Uterus (tissue), 2 donors: ENCODE results near the gene BIRC5.

Experiments used
- CTCF ChIP-seq, 4 experiments: fragments of 200-600 bp in 2 of 4; fragments of 450-650 bp in 2 of 4; sonication (generic) in 2 of 4; IDR thresholded peaks; one replicate each; pipeline ENCODE4 v1.5.1; 2016 to 2019; ENCODE audit warnings: antibody characterized with exemption in 4 of 4, mild to moderate bottlenecking in 2 of 4, moderate library complexity in 1 of 4
- POLR2A ChIP-seq, 2 donors: fragments of 450-650 bp; IDR thresholded peaks; one replicate each; pipeline ENCODE4 v1.6.1; 2016; ENCODE audit warnings: antibody characterized with exemption in 2 of 2, mild to moderate bottlenecking in 1 of 2, moderate library complexity in 1 of 2

GRCh38 chr17:78255029-78255656, 41.1 kb downstream of the BIRC5 start:
- TF ChIP-seq CTCF (IDR thresholded peaks at IDR 0.05), result no peak
- no peak for TF ChIP-seq POLR2A (IDR thresholded peaks at IDR 0.05)
